ENCODE data around the gene ZBP1.

DNA sequence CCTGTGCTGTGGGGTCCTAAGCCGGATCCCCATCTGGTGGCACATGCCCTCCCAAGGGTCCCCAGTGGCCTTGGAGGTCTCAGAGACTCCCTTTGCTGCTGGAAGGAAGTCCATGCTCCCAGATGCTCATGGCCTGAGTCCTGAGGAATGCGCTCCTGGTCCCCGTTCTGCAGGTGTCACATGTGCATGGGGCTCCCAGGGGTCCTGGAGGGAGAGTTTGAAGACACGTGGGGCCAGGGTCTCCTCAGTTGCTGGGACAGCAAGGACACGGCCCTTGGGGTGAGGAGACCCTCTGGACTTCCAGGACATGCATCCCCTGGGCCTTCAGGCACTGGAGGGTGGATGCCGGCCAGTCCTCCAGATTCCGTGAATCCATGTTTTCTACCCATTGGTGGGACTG is 11.7 kb downstream of the ZBP1 start:
- TF ChIP-seq CTCF (IDR thresholded peaks at IDR 0.05) (no peak), EP300 (IDR thresholded peaks at IDR 0.05) (no peak)
